Measurements from ENCODE around the gene NSUN7. TPM values are rescaled to one million over a fixed set of nuclear protein-coding genes. Genes with fewer than 3 reads are reported as not detected.
"Not testable (repeated sequence)": the region's sequence is repeated elsewhere in the genome, so short reads cannot be mapped to it uniquely, and the experiment has no call there.

Gene NSUN7, protein sequence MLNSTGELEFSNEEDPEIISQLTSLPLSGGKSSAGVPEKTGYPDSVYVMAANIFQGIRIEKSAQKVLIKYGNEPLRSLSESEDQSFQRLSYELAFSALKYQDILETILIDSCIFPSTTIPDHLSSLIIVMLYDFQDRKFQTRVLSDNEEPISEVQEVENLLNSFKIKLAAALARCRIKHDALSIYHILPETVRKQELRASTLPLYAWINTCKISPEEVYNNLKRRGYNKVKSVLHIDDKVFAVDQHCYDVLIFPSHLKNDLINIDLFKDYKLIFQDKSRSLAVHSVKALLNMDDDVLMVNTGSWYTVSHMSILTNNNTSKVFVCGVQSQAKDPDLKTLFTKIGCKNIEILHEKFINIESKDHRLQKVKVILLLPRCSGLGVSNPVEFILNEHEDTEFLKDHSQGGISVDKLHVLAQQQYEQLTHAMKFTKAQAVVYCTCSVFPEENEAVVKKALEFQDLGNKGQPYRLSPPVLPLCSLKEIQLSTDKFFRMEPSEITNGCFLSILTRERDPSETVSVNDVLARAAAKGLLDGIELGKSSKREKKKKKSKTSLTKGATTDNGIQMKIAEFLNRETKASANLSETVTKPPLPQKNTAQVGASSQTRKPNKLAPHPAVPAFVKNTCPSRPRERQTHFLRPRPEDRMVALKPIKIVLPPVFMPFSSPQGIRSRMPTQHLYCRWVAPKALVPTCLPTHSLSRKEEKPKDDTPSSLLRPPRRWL
- 2.0 TPM for total RNA-seq

DNA sequence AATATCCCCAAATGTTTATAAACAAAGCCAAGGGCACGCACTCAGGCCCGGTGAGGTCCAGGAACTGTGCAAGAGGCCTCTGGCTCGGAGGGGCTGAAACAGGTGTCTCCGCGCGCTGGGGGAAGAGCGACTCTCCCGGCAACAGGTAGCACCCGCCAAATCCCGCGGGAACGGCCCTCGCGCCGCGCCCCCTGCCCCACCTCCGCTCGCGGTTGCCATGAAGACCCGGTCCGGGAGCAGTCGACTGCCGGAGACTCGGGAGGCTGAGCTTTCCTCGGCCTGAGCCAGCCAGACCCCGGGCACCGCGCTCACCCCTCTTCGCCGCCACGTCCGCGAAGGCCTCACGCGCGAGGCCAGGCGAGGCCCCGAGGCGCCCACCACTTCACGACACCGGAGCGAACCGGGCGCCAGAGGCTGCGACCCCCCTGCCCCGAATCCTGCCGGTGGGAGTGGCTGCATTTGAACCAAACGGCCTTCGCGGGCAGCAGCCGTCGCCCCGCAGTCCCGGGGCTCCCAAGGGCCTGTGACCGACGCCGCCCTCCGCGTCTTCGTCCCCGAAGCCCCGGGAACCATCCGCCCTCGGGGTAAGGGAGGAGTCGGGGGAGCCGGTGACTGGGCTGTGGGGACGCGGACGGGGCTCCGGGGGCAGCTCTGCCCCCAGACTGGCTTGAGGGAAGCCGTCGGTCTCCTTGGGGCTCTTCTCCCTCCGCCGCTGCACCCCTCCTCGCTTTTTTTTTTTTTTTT lies at the start of gene NSUN7:
TSS of gene NSUN7 (plus strand) at position 239 of the 744 bp plus-strand sequence. CDS start 739 bp downstream, outside the sequence.
- ATAC-seq, result peak; percentile 86

DNA sequence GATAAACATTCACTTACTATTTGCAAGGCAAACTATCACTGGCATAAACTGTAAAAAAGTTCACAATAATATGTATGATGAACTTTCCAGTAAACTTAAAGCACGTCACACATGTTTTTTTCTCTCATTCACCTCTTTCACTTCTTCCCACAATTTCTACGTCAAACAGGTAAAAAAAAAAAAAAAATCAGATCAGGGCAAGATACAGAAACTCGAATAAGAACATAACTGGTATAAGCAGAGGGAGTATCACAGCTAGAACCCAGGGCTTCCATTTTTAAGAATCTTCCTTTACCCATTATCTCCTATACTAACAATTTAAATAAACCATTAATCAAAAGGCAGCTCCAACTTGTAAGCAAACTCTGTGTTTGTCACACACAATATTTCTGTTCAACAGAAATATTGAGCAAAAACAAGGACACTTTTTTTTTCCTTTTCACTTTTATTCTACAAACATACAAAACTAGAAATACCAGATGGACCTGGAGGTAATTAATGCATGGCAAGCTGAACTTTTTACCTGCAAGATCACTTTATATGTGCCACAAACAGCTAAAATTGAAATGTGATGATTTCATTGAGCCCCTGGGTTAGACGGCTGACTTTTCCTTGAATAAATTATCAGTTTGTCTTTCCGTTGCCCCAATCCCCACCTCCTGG lies 47.5 kb upstream of the NSUN7 start:
- ATAC-seq, result peak; percentile 67

DNA sequence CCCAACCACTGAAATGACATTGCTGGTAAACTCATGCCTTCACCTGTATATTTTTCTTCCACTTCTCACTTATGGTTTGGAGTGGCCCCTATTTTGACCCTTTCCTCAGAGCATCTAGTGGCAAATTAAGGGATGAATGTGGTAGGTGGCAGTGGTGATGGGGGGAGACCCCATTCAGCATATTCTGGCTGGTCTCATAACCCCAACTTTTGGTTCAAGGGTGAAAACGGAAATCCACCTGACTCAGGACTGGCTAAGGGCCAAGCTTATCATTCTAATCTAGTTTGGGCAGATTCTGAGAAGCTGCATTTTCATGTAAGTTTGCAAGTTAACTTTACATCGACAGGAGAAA lies 47.0 kb upstream of the NSUN7 start:
- peak; percentile 56 for ATAC-seq

DNA sequence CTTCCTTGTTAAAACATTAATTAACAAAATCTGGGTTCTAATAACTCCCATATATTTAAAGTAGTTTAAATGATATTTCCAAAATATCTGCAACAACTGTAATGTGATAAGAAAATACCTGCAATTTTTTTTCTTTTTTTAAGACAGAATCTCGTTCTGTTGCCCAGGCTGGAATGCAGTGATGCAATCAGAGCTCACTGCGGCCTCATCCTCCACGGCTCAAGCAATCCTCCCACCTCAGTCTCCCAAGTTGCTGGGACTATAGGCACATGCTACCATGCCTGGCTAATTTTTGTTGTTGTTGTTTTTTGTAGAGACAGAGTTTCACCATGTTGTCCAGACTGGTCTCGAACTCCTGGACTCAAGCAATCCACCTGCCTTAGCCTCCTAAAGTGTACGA lies 45.7 kb upstream of the NSUN7 start:
- ATAC-seq, result no peak

DNA sequence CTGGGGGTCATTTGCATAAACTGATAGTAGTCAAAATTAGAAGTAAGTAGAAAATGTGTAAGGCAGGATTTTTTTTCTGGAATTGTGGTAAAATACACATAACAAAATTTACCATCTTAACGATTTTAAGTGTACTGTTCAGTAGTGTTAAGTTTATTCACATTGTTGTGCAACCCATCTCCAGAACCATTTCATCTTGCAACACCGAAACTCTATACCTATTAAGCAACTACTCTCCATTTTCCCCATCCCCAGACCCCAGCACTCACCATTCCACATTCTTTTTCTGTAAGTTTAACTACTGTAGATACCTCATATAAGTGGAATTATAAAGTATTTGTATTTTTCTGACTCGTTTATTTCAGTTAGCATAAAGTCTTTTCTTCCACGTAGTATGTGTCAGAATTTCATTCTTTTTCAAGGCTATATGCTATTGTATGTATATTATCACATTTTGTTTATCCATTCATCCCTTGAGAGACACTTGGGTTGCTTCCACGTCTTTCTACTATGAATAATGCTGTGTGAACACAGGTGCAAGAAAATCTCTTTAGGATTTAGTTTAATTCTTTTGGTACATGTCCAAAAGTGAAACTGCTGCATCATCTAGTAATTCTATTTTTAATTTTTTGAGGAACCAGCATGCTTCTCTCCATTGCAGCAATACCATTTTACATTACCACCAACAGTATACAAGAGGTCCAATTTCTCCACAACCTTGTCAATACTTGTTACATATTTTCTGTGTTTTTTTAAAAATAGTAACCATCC lies 39.1 kb upstream of the NSUN7 start:
- ATAC-seq, result peak; percentile 80

DNA sequence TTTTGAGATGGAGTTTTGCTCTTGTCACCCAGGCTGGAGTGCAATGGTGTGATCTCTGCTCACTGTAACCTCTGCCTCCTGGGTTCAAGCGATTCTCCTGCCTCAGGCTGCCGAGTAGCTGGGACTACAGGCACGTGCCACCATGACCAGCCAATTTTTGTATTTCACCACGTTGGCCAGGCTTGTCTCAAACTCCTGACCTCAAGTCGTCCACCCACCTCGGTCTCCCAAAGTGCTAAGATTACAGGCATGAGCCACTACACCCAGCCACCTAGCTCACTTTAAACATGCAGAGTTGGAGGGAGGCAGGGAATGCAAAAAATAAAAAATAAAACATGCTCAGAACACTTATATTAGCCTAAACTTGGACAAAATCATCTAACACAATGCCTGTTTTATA lies 36.8 kb upstream of the NSUN7 start:
- ATAC-seq, result not testable (repeated sequence)

DNA sequence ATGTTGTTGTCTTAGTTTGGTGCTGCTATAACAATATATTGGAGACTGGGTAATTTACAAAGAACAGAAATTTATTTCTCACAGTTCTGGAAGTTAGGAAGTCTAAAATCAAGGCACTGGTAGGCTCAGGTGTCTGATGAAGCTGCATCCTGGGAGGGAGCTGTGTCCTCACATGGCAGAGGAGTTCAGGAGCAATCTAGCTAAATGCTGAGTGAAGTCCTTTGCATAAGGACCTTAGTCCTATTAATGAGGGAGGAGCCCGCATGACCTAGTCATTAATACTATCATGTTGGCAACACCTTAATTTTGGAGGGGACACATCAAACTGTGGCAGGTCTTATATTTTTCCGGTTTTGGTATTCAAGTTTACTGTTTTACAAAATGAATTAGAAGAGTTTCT lies 36.0 kb upstream of the NSUN7 start:
- ATAC-seq, result no peak

DNA sequence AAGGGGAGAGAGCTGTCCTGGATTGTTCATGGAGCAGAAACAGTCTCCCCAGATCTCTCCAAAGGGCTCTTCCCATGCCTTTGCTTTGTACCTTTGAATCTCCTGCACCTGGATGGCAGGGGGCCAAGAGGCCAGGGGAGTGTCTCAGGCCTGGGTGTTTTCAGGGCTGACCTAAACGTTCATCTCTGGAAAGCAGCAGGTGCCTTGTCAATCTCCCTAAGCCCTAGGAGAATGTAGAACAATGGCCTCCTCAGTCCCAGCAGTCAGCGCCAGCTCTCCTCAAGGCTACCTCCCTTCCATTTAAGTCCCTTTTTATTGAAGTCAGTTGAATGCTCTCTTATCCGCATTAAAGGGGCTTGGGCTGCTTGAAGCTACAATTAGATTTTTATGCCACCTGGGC lies 31.2 kb upstream of the NSUN7 start:
- peak; percentile 21 for ATAC-seq

DNA sequence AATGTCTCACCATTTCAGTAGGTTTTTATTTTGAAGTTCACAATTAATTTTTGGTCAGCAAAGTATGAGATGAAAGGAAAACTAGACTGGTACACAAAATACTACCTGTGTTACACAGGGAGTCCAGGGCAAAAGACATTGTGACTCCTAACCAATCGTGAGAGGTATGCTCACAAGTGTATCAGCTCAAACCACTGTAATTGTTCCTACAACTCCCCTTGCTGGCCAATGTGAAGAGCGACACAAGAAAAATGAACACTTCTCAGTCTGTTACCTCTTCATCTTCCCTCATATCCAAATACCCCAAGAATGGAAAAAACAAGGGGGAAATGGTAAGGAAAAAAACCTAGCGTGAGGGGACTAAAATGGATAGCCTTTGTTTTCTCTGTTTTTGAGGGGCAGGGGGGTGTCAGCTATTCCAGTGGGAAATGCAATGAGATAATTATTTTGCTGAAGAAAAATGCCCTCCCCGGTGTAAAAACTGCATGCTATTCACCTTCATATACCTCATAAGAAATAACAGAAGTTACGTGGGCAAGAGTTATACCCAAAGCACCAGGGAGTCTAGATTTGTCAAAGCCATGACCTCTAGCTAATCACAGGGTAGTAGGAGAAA lies 30.6 kb upstream of the NSUN7 start:
- peak; percentile 59 for ATAC-seq

DNA sequence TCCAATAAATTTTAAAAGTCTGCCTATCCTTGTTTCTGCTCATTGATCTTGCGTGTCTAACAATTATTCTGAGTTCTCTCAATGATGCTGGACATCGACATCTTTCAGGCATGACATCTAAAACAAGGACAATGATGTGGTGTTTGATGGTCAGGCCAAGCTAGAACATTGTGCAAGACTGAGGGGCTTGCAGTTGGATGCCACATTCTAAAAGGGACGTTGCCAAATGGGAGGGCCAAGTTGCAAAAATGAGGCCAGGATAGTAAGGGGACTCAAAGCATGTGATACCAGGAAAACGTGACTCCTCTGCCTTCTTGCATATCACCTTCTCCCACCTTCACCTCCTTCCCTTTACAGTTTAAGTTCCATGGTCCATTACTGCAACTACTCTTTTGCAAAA lies 29.4 kb upstream of the NSUN7 start:
- no peak for ATAC-seq

DNA sequence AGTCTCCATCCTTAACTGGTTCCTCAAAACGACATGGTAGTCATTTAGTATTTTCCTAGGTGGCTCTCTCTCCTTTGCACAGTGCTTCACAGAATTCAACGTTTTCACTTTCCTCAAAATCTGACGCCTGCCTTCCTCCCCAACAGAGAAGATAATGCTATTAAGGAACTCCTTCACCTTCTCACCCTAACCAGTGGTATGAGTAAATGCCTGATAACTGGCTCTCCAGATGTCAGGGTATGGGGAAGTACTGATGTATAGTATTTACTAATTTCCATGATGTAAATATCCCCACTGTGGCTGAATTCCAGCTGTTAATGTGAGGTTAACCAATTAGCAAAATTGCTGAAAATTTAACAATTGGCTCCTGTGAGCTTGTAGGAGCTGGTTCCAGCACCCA lies 28.8 kb upstream of the NSUN7 start:
- no peak for ATAC-seq

DNA sequence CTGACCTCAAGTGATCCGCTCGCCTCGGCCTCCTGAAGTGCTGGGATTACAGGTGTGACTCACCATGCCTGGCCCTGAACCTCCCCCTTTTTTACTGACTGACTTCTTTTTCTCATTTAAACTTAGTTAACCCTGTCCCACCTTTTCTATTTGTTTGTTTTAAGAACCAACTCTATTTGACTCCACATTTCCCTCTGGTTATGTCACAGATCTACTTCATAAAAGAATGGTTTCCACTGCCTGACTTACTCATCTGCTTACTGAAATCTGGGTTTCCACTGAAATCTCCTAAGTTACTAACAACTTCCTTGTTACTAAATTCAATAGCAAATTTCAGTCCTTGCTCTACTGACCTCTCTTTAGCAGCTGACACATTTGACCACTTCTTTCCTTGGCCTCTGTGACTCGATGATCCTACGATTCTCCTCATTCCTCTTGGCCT lies 28.0 kb upstream of the NSUN7 start:
- peak; percentile 55 for ATAC-seq

DNA sequence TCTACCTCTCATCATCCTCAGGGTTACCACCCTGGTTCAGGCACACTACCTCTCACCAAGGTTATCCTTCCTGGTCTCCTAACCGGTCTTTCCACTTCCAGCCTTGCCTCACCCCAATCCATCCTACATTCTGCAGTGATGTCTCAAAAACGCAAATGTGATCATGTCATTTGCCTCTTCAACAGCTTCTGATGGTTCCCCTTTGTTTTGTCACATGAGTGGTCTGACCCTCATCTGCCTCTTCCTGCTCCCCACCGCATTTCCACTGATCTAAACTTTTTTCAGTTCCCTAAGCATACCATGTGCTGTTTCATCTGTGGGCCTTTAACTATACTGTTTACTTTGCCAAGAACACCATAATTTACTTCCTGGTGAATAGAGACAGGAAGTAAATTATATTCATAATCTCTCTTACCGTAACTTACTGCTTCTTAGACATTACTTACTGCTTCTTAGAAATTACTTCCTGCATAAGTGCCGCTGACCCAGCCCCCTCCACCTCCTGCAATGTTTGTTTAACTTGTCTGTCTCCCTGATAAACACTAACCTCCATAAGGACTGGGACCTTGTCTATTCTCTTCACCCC lies 27.1 kb upstream of the NSUN7 start:
- ATAC-seq, result peak; percentile 95

DNA sequence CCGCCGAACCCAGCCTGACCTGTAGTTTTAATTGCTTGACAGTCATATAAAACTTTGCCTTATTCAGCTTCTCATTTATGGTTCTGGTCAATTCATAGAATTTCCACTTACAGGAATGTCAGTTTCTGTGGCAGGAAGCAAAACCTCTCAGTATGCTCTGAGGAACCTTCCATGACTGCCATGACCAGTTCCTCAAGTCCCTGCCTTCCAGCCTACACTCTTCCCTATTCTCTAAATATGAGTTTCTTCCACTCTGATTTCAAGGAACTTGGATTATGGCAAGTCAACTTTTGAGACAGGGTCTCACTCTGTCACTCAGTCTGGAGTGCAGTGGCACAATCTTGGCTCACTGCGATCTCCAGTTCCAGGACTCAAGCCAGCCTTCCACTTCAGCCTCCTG lies 26.0 kb upstream of the NSUN7 start:
- ATAC-seq, result no peak

DNA sequence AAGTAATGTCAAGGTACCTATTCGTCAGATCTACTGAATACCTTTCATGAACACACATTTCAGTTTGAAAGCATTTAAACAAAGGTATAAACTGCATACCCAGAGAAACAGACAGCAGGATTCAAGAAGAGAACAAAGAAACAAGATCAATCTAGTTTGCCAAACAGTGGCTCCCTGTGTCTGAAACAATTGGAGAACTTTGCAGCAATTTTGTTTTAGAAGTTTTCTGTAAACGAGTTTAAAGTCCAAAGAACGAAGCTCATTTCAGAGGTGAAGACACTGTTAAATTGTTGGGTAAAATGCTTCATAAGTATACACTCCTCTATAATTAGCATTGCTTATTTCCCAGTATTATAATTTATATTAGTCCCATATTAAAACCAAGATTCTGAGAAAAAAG lies 21.4 kb upstream of the NSUN7 start:
- ATAC-seq, result no peak

DNA sequence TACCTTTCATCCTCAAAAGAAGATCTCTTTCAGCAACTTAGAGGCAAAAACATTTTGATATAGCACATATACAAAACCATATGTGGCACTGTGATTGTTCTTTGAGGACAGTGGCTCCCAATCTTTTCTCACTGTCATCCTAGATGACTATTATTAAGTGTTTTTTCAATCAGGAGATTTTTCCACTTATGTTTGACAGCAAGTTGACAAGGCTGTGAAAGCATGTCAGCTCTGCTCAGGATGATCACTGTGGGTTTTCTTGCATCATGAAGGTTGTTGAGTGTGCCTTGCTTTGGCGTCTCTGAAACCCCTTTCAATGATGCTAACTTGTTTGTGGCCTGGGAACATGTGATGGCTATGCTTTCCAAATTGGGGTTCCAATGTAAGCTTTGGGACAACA lies 20.2 kb upstream of the NSUN7 start:
- no peak for ATAC-seq

DNA sequence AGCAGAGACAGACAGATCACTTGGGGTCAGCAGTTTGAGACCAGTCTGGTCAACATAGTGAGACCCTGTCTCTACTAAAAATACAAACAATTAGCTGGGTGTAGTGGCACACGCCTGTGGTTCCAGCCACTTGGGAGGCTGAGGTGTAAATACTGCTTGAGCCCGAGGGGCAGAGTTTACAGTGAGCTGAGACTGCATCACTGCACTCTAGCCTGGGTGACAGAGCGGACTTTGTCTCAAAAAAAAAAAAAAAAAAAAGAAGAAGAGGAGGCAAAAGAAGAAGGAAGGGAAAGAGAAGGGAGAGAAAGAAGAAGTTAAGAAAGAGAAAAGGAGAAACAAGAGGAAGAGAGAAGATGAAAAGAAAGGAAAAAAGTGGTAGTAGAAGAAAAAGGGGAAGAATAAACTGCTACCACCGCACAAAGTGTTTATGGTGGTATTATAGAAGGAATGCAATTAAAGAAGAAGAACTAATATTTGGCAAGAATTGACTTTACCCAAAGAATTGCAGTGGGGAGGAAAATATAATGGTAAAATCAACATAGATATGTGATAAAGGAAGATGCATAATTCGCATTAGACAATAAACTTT lies 19.6 kb upstream of the NSUN7 start:
- ATAC-seq, result no peak

DNA sequence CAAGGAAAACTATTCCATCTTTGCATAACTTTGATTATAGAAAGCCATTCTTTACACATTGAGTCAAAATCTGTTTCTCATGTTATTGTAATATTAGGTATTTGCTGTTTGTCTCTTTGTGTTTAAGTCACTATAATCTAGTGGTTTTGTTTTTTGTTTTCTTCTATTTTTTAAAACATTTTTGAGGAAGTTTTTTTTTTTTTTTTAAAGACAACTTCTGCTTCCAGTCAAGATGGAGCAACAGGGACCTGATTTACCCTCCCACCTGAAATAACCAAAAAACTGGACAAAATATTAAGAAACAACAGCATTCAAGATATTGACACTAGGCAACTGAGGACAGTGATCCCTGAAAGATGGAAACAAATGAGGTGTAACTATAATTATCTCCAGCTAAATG lies 18.4 kb upstream of the NSUN7 start:
- ATAC-seq, result no peak

DNA sequence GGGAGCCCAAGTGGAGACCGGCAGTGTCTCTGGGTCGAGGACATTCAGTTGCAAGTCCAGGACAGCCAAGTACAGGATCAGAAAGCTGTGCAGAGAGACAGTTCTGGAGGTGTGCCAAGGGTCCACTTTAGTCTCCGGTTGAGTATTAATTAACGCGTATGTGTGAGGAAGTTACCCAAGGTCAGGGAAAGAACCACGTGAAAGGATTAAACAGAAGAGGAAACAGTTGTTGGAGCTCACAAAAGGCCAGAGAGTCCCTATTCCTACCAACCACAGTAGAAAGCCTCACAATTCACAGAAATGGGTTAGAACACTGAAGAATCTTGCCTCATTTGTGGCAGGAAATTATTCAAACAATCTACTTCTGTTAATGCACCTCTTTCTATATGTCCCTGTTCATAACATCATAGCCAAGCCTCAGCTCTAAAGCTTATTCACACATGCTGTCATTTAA lies 17.9 kb upstream of the NSUN7 start:
- peak; percentile 45 for ATAC-seq

DNA sequence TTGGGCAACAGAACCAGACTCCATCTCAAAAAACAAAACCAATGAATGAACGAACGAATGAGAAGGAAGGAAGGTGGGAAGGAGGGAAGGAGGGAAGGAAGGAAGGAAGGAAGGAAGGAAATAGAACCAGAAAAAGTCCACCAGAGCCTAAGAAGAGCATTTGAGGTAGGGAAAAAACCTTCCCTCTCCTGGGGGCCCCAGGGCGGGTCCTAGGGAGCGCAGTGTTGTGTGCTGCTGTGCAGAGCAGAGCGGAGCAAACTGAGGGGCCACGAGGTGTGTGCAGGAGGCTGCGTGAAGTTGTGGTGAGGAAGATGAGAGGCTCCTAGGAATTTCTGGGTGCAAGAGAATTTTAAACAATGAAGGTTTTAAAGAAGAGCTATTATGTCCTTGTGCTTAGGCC lies 16.0 kb upstream of the NSUN7 start:
- ATAC-seq, result no peak

DNA sequence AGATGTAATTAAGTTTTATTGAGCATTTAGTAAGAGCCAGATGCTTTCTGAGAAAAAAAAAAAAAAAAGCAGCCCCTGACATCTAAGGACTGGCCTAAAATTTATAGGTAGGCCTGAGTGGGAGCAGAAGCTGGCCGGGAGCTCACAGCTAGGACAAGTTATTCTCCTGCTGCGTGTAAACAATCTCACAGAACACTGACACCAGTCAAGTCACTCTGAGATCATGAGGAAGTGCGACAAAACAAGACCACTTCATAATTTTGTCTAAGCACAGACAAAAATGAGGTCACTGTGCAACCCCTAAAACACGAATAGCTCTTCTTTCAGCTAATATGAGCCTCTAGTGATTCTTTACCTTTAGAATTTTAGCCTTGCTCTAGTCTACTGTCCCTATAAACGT lies 15.3 kb upstream of the NSUN7 start:
- no peak for ATAC-seq

Measured in esophagus mucosa (tissue), 1 donor.